HS-5 (cell line): ENCODE results near the gene OR13G1.
A peak's percentile ranks its signal among the peaks of the same experiment; 100 is the strongest.
"Not testable (repeated sequence)": the region's sequence is repeated elsewhere in the genome, so short reads cannot be mapped to it uniquely, and the experiment has no call there.

Experiments used
- DNase-seq: peaks from one replicate; pipeline ENCODE4 v3.0.0-alpha.2; 2012; ENCODE audit warnings: low read depth

The OR13G1 gene, protein sequence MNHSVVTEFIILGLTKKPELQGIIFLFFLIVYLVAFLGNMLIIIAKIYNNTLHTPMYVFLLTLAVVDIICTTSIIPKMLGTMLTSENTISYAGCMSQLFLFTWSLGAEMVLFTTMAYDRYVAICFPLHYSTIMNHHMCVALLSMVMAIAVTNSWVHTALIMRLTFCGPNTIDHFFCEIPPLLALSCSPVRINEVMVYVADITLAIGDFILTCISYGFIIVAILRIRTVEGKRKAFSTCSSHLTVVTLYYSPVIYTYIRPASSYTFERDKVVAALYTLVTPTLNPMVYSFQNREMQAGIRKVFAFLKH

DNA sequence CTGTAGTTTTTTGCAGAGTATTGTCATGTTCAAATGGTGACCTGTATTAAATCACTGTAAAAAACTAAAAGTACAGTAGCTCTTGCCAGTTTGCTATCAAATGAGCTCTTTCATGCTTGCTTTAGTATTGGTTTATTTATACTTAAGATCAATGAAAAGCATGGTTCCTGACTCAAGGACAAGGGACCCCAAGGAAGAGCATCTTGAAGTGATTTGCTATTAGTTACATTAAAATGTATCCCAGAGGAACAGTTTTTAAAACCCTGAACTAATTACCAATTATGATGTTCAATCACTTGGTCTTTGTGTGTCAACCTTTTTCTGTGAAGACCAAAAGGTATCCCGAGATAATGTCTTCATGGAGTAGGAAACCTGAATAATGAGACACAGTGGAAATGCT lies at the start of gene OR13G1:
TSS of gene OR13G1 (minus strand) at position 101 of the 400 bp plus-strand sequence. CDS start 6,698 bp downstream, outside the sequence.
- DNase-seq = no peak

DNA sequence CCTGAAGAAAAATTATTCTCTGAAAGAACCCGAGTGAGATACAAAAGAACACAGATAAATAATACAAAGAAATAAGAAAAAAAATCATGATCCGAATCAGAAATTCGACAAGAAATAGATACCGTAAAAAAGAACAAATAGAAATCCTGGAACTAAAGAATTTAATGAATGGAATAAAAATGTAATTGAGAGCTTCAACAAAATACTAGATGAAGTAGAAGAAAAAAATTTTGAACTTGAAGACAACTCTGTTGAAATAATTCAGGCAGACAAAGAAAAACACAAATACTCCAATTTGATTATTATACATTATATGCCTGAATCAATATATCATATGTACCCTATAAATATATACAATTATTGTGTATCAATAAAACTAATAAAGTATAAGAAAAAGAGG lies 41.7 kb upstream of the OR13G1 start:
- no peak for DNase-seq

DNA sequence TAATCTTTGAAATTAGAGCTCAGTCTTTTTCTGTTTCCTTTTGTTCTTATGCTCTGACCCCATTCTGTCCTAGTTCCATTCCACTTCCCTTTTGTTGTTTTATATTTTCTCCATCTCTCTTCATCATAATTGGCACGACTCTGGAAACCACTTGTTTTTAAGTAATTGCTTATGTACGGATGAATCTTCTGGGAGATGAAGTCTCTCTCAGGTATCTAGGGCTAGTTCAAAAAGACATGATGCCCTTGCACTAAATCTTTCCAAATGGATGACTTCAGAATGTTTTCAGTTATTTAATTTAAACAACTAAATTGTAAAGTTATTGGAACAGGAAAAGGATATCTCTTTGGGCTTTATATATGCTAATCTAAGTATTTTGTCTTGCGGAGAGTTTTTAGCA lies 37.0 kb upstream of the OR13G1 start, which contains the start of gene OR6F1:
TSS of gene OR6F1 (minus strand) at position 101 of the 400 bp plus-strand sequence. CDS start 3,891 bp downstream, outside the sequence.
- DNase-seq = no peak

DNA sequence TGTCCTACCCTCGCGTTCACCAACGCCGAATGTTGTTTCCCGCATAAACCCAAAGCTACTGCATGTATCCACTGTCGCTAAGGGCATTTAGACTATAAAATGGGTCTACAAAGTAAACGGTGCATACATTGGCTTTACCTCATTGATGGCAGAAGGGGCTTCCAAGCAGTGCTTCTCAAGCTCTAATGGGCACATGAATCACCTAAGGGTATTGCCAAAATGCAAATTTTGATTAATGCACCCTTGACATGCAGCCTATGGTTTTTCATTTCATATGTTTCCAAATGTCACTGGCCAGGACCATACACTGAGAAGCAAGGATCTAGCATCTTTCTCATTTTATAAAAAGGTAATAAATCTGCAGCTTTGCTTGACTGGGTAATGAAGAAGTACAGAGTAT lies 34.2 kb upstream of the OR13G1 start:
- no peak for DNase-seq

DNA sequence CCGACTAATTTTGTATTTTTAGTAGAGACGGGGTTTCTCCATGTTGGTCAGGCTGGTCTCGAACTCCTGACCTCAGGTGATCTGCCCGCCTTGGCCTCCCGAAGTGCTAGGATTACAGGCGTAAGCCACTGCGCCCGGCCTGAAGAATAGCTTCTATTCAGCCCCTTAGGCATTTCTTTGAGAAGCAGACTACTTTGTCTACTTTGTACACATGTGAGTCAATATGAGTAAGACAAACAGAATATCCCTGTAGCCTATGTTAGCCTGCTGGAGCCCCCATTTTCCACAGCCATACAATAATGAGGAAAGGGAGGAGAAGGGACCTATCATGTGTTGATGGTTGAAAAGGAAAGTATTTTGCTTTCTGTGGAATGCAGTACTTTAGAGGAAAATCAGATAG lies 31.1 kb upstream of the OR13G1 start:
- not testable (repeated sequence) for DNase-seq

DNA sequence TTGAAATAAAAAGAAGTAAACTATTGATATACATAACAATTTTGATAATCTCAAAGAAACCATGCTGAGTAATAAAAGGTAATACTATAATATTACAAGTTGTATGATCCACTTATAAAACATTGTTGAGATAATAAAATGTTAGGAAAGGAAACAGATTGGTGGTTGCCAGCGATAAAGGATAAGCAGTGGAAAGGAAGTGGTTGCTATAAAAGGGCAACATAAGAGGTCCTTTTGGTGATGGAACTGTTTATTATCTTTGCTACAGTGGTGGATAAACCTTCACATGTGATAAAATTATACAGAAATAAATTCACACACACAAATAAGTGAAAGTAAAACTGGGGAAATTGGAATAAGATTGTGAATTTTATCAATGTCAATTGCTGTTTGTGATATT lies 21.8 kb upstream of the OR13G1 start:
- DNase-seq = no peak

DNA sequence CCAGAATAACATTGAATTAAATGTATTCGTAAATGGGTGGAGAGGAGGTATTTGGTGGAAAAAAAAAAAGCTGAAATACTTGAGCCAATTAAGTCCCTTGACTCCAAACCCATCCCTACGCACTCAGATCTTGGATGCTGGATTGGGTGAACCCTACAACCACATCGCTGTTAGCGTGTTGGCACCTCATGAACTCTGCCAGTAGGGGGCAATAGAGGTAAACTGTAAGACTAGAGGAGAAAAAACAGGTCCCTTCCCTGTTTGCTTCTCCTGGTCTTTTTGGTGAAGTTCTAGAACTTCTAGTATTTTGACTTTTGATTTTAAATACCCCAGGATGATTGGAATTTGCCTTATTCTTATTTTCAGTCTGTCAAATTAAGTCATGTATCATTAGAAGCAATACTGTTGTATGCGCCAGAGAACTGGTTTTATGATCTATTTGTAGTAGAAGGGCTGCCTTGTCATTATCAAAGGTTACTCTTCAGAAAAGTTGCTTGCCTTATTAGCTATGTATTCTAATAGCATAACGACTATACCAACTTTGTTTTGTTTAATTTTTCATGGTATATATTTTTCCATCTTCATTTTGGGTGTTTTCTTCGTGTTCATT lies 1.9 kb upstream of the OR13G1 start:
- peak; percentile 6 for DNase-seq

DNA sequence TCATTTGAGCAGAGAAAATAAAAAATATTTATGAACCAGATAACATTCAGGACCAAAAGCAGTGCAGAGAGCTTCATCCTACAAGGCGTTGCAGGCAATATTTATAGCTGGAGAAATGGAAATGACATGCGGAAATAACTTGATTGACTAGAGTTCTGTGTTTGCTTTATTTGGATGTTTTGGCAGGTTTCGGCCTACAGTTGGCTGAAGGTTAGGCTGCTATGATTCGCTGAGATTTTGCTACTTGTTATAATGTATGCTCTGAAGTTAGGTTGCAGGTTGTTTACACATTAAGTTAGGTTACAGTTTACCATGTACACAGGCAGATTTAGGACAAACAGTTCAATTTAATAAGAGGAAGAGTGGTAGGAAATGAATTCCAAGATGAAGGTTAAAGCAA lies 632 bp upstream of the OR13G1 start:
- no peak for DNase-seq

DNA sequence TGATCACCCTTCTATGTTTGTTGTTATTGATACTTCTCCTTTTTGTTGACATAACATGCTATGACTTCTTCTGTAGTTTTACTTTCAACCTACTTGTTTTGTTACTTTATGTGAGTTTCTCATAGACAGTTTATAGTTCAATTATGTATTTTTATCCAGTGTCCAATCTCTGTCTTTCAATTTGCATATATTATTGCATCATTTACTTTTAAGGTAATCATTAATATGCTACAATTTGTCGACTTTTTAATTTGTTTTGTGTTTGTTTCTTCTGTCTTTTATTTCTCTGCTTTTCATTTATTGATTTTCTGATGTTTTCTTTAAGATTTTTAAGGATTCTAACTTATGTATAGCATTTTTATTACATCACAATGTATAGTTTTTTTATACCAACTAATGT lies 10.3 kb downstream of the OR13G1 start:
- no peak for DNase-seq

DNA sequence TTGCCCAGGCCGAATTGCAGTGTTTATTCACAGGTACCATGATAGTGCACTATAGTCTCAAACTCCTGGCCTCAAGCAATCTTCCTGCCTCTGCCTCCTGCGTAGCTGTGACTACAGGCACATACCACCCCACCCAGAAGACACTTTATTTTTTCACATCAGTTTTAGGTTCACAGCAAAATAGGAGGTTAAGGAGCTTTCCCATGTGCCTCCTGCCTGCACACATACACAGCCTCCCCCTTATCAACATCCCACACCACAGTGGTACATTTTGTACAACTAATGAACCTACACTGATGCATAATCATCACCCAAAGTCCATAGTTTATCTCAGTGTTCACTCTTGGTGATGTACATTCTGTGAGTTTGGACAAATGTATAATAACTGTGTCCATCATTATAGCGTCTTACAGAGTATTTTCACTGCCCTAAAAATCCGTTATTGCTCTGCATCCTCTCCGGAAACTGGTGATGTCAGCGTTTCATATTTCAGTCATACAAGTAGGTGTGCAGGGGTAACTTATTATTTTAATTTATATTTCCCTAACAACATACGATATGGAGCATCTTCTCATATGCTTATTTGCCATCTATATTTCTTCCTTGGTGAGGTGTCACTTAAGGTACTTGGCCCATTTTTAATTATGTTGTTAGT lies 23.2 kb downstream of the OR13G1 start:
- no peak for DNase-seq

DNA sequence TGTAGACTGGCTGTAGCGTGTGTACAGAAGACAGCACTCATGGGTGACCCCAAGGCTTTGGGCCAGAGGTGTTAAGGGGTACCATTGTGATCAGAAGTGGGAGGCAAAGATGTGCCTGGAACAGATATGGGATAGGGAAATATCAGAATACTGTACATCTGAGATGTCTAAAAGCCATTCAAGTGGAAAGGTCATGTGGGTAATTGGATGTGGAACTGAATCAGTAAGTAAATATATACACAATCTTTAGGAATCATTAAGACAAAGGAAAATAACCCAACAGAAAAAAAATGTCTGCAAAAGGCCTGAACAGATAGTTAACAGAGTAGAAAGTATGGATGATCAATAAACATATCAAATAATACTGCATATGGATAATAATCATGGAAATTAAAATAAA lies 26.5 kb downstream of the OR13G1 start:
- no peak for DNase-seq

DNA sequence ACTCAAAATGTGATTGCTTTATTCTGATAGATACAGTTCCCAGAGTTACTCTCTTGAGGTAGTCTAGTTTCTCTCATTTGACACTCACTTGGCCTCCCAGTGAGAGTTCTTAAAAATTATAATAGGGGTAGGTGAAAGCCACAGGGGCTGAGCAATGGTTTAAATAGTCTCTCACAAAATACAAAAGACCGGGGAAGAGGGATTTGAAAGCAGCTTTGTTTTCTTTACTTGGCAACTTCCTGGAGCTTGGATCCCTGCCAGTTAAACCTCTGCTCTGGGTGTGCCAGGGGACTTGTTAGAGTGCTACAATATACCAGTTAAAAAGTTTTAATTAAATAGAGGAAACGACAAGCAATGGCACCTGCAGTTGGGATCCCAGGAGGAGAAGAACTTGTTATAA lies 31.7 kb downstream of the OR13G1 start:
- DNase-seq = no peak

DNA sequence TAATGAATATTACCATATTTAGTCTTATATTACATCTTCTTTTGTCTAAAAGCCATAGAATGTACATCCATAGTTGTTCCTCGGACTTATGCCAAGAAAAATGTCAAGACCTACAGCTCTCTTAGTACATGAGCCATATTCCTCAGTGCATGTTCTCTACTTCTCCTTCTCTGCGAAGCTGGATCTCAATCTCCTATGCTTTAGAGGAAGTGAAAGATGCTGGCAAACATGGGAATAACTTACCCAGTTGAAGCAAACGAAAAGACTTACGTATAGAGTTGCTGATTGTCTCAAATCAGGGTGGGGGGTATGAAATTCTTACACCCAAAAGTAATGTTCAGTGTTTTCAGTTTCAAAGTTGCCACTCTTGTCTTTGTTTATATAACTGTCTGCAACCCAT lies 32.7 kb downstream of the OR13G1 start:
- DNase-seq = no peak

DNA sequence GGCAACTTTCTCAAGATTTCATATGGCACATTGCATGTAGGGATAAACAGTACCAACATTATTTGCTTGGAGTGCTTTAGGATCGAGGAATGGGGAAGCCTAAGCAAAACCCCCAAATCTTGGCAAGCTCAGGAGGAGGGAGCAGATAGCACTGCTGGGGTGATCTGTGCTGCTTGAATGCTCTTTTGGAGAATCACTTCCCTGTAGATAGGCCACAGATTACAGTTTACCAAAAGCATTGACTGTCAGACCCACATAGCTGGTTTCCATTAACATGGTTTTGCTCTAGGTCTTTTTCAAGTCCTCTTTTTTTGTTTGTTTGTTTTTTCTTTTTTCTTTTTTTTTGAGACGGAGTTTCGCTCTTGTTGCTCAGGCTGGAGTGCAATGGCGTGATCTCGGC lies 36.8 kb downstream of the OR13G1 start:
- no peak for DNase-seq

DNA sequence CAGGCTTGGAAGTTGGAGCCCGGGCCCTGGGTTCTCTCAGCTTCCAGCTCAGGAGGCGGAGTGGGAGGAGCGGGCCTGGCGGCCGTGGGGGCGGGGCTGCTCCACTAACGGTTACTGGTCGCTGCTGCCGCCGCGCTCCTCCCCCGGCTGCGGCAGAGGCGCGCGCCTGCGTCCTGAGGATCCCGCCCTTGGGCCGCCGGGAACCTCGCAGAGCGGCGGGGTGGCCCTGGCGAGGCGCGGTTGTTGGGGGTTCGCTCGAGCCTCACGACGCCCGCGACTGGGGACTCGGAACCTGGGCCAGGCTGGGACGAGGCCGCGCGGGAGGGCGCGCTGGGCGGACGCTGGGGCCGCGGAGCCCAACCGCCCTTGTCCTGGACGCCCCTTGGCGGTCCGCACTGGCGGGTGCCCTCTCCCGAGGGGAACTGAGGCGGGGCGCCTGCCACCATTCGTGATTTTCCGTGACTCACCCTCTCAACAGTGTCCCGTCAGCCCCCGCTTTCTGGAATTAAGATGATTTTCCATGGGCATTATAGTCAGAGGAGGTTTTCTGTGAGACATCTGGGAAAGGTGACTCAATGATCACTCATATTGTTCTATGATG lies 40.1 kb downstream of the OR13G1 start:
- DNase-seq = no peak

DNA sequence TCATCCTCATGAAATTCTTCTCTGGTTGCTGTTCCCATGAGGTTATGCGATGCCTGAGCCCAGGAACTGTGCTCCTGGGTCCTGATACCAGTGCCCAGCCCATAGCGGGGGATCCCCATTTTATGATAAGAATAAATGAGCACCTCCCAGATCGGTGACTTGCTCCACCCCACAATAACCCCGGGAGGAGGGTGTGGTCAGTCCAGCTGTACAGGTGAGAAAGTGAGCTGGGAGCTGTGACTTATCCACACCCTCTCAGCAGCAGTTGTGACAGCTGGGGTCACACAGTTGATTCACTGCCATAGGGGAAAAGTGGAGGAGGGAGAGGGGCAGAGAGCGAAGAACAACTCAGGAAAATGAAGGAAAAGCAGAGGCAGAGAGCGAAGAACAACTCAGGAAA lies 40.8 kb downstream of the OR13G1 start:
- DNase-seq = no peak

DNA sequence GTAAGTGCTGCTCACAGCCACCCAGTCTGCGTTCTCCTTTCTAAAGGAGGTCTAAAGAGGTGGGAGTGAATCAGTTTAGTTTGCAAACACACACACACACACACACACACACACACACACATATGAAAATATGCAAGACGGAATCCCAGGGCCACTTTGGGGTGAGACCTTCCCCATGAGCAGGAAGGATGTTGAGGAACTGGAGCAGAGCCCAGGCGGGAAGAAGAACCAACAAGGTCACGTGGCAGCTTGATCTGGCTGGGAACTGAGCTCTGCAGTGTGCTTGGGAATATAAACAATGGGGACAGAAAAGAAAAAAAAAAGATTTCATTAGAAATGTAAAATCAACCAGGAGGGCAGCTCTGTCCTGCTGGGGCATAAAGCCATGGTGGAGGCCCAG lies 41.5 kb downstream of the OR13G1 start:
- no peak for DNase-seq

DNA sequence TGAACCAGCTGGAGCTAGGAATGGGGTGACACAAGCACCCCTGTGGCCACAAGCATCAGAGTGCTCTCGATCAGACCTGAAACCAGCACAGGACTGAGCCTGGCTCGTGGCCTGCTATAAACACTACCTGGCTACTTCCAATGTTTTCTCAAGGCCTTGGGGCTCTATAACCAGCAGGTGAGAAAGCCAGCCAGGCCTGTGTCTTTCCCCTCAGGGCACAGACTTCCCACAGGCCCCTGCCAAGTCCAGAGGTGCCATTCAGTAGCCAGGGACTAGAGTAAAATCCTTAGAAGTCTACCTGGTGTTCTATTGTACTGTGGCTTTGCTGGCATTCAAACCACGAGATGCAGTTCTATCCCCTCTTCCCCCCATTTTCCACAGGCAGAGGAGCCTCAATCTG lies 51.6 kb downstream of the OR13G1 start:
- no peak for DNase-seq
